ENCODE data around the gene POU6F1. TPM values are rescaled to one million over a fixed set of nuclear protein-coding genes. Genes with fewer than 3 reads are reported as not detected.

POU6F1 gene
- total RNA-seq, 1 donor from 2014 or later: 5.5 TPM

DNA sequence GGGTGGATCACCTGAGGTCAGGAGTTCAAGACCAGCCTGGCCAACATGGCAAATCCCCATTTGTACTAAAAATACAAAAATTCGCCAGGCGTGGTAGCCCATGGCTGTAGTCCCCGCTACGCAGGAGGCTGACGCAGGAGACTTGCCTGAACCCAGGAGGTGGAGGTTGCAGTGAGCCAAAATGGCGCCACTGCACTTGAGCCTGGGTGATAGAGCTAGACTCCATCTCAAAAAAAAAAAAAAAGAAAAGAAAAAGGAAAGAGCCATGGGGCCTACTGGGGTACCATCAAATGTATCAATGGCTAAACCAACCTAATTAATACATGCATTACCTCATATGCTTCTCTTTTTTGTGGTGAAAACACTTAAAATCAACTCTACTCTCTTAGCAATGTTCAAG, 55.6 kb downstream of the POU6F1 start:
- Mint-ChIP-seq H3K9me3 (no peaks in the 10 kb centered on the region), H3K27me3 (ENCODE audit: low read depth) (no peaks in the 10 kb centered on the region), H3K36me3 (ENCODE audit: low read depth) (peaks cover 52% of the 10 kb centered on the region), H3K4me3 (ENCODE audit: low read depth) (no peak overlapping the region), H3K4me1 (ENCODE audit: low read depth) (peaks cover 19% of the 10 kb centered on the region), H3K27ac (no peak overlapping the region)
- DNase-seq (ENCODE audit: low spot score): no peak
- intact Hi-C loops (cut with micrococcal nuclease): no loop called here

DNA sequence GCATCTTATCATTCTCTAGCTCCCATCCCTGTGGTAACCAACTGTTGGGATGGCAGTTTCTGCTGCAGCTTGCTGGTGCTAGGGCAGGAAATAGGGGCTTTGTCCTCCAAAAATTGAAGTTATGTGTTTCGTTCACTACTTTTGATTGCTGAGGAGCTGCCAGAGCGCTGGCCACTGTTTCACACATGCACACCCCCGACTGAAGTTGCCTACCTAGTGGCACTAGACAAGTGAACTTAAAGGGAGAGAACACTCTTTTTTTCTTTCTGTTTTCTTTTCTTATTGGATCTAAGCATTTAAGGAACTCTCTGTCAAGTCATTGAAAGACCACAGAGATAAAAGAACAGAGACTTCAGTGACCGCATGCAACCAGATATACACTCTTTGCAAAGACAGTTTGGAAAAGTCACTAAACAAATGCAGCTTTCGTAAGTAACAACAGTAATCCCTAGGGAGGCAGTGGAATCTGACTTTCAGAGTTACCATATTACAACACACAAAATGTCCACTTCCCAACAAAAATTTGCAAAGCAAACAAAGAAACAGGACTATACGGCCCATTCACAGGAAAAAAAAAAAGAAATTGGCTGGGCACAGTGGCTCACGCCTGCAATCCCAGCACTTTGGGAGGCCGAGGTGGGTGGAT, 56.9 kb downstream of the POU6F1 start:
- H3K36me3 Mint-ChIP-seq (ENCODE audit: low read depth): peaks cover 46% of the 10 kb centered on the region
- no peak for DNase-seq (ENCODE audit: low spot score)
- intact Hi-C loops (cut with micrococcal nuclease): no loop called here
- H3K9me3 Mint-ChIP-seq: no peaks in the 10 kb centered on the region
- H3K27me3 Mint-ChIP-seq (ENCODE audit: low read depth): no peaks in the 10 kb centered on the region
- H3K27ac Mint-ChIP-seq: no peak overlapping the region
- peaks cover 14% of the 10 kb centered on the region for H3K4me1 Mint-ChIP-seq (ENCODE audit: low read depth)
- H3K4me3 Mint-ChIP-seq (ENCODE audit: low read depth): no peak overlapping the region

DNA sequence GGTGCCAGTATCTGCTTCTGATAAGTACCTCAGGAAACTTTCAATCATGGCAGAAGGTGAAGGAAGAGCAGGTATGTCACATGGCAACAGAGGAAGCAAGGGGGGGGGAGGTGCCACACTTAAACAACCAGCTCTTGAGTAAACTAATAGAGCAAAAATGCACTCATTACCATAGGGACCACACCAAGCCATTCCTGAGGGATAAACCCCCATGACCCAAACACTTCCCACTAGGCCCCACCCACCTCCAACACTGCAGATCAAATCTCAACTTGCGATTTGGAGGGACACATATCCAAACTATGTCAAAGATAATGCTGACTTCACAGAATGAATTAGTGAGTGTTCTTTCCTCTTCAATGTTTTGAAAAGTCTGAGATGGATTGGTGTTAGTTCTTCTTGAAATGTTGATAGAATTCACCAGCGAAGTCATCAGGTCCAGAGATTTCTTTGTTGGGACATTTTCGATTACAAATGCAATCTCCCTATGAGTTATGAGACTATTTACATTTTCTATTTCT, 61.6 kb downstream of the POU6F1 start:
- DNase-seq (ENCODE audit: low spot score): no peak
- intact Hi-C loops (cut with micrococcal nuclease): no loop called here
- no peaks in the 10 kb centered on the region for H3K9me3 Mint-ChIP-seq
- no peak overlapping the region for H3K4me3 Mint-ChIP-seq (ENCODE audit: low read depth)
- H3K27ac Mint-ChIP-seq: no peak overlapping the region
- H3K36me3 Mint-ChIP-seq (ENCODE audit: low read depth): peaks cover 14% of the 10 kb centered on the region
- peaks cover 3% of the 10 kb centered on the region for H3K4me1 Mint-ChIP-seq (ENCODE audit: low read depth)
- H3K27me3 Mint-ChIP-seq (ENCODE audit: low read depth): no peaks in the 10 kb centered on the region

DNA sequence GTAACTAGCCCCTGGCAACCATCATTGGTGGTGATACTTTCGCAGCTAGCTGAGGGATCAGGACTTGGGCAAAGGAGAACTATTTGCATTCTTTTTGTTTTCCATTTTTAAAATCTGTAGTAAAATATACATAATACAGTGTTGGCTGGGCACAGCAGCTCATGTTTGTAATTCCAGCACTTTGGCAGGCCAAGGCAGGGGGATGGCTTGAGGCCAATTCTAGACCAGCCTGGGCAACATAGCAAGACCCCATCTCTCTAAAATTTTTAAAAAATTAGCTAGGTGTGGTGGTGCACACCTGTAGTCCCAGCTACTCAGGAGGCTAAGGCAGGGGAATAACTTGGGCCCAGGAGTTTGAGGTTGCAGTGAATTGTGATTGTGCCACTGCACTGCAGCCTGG, 64.9 kb downstream of the POU6F1 start:
- intact Hi-C loops (cut with micrococcal nuclease): no loop called here
- peaks cover under 1% of the 10 kb centered on the region for H3K36me3 Mint-ChIP-seq (ENCODE audit: low read depth)
- no peak overlapping the region for H3K4me3 Mint-ChIP-seq (ENCODE audit: low read depth)
- H3K27me3 Mint-ChIP-seq (ENCODE audit: low read depth): no peaks in the 10 kb centered on the region
- peaks cover 8% of the 10 kb centered on the region for H3K4me1 Mint-ChIP-seq (ENCODE audit: low read depth)
- H3K9me3 Mint-ChIP-seq: no peaks in the 10 kb centered on the region
- no peak overlapping the region for H3K27ac Mint-ChIP-seq
- no peak for DNase-seq (ENCODE audit: low spot score)

DNA sequence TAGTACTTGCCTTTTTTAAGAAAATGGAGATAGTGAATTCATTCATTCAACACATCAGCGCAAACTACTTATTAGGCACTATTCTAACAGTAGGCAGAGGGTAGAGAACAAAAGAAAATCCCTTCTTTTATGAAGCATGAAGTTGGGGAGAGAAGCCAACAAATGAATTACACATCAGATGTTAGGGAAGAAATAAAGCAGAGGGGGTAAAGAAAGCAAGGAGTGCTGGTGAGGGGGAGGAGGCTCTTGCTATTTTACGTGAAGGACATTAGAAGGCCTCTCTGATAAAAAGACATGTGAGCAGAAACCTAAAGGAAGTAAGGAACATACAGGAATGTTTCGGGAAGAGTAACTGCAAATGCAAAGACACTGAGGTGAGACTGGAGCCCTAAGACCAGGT, 67.1 kb downstream of the POU6F1 start:
- peaks cover 7% of the 10 kb centered on the region for H3K36me3 Mint-ChIP-seq (ENCODE audit: low read depth)

DNA sequence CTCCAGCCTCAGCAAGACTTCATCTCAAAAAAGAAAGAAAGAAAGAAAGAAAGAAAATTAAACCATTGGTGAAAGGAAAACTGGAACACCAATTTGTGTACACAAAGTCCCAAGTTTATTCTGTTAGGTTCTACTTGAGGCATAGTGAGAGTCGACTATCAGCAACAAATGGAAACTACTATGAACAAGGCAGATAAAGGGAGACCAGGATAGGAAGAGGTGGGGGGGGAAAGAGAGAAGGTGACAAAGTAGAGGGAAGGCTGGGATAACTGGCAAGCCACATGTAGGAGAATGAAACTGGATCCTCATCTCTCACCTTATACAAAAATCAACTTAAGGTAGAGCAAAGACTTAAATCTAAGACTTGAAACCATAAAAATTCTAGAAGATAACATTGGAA, 70.6 kb downstream of the POU6F1 start:
- Mint-ChIP-seq H3K4me3 (ENCODE audit: low read depth) (no peak overlapping the region), H3K36me3 (ENCODE audit: low read depth) (peaks cover 22% of the 10 kb centered on the region), H3K27me3 (ENCODE audit: low read depth) (no peaks in the 10 kb centered on the region), H3K27ac (no peak overlapping the region), H3K9me3 (no peaks in the 10 kb centered on the region), H3K4me1 (ENCODE audit: low read depth) (peaks cover 10% of the 10 kb centered on the region)
- DNase-seq (ENCODE audit: low spot score): no peak
- intact Hi-C loops (cut with micrococcal nuclease): no loop called here

More for the DNA sequence above, 67.1 kb downstream of the POU6F1 start:
- Mint-ChIP-seq H3K27ac (no peak overlapping the region), H3K27me3 (ENCODE audit: low read depth) (no peaks in the 10 kb centered on the region), H3K4me3 (ENCODE audit: low read depth) (no peak overlapping the region), H3K4me1 (ENCODE audit: low read depth) (peaks cover 10% of the 10 kb centered on the region), H3K9me3 (no peaks in the 10 kb centered on the region)
- intact Hi-C loops (cut with micrococcal nuclease): no loop called here
- DNase-seq (ENCODE audit: low spot score): no peak

DNA sequence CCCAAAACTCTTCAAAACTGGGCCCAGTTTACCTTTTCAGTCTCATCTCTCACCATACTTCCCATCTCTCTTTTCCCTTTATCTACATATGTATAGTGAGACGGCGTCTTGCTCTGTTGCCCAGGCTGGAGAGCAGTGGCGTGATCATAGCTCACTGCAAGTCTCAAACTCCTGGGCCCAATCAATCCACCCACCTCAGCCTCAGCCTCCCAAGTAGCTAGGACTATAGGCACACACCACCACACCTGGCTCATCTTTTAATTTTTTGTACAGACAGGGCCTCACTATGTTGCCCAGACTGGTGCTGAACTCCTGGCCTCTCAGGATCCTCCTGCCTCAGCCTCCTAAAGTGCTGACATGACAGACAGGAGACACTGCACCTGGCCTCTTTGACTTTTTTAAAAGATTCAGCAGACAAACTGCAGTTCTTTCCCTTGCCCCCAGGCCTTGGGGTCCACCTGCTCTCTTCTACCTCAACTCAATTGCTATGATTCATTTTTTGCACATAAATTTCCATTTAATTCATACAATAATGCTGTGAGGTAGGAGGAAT, 78.5 kb downstream of the POU6F1 start:
- no peaks in the 10 kb centered on the region for H3K4me1 Mint-ChIP-seq (ENCODE audit: low read depth)
- intact Hi-C loops (cut with micrococcal nuclease): no loop called here
- H3K36me3 Mint-ChIP-seq (ENCODE audit: low read depth): peaks cover 36% of the 10 kb centered on the region
- no peak overlapping the region for H3K4me3 Mint-ChIP-seq (ENCODE audit: low read depth)
- H3K27me3 Mint-ChIP-seq (ENCODE audit: low read depth): no peaks in the 10 kb centered on the region
- no peak overlapping the region for H3K27ac Mint-ChIP-seq
- no peak for DNase-seq (ENCODE audit: low spot score)
- no peaks in the 10 kb centered on the region for H3K9me3 Mint-ChIP-seq

Other genes with a start within 250 kb of the POU6F1 start
- 56.6 and 62.9 TPM in 2 replicates for gene SLC11A2, start 191.7 kb downstream of the POU6F1 start, total RNA-seq
- 61.0 and 63.1 TPM in 2 replicates for gene LETMD1, start 169.7 kb downstream of the POU6F1 start, total RNA-seq
- gene CSRNP2, start 134.5 kb downstream of the POU6F1 start, total RNA-seq: 28.3 and 31.2 TPM in 2 replicates
- gene TFCP2, start 44.9 kb downstream of the POU6F1 start, total RNA-seq: 42.2 and 44.2 TPM in 2 replicates
- 151 and 152 TPM in 2 replicates for gene DAZAP2, start 20.8 kb upstream of the POU6F1 start, total RNA-seq
- gene SMAGP, start 52.4 kb upstream of the POU6F1 start, total RNA-seq: 0.44 TPM in 1 of 2 replicates, not detected in the other
- 45.8 and 47.0 TPM in 2 replicates for gene BIN2, start 106.1 kb upstream of the POU6F1 start, total RNA-seq
- gene CELA1, start 128.6 kb upstream of the POU6F1 start, total RNA-seq: not detected in 2 replicates
- 19.9 and 22.7 TPM in 2 replicates for gene GALNT6, start 173.3 kb upstream of the POU6F1 start, total RNA-seq
- gene SLC4A8, start 206.8 kb upstream of the POU6F1 start, total RNA-seq: 1.6 and 2.6 TPM in 2 replicates

All from activated T-helper 2 cell treated with anti-CD3 and anti-CD28 coated beads, Interferon-gamma antibody, Interleukin-2, Interleukin-4, amounts not matched to agents 10 μg/mL and 5 μg/mL and 100 μg/mL, durations not matched to agents 14 hours and 24 hours and 36 hours (primary cell).